C4-2B (cell line): ENCODE data around the gene MYNN.

Experiments used
- CTCF ChIP-seq: fragments of 450-650 bp; conservative IDR thresholded peaks from 2 replicates; pipeline ENCODE4 v1.5.1; 2017; ENCODE audit warnings: mild to moderate bottlenecking
- ZFX ChIP-seq: fragments of 450-650 bp; IDR thresholded peaks from 2 replicates; pipeline ENCODE4 v1.6.1; 2017

GRCh38 chr3:169822540-169822939 lies 49.3 kb downstream of the MYNN start:
- TF ChIP-seq CTCF (no peak), ZFX (no peak)
